Activated CD8-positive, alpha-beta memory T cell treated with anti-CD3 and anti-CD28 coated beads for 36 hours (primary cell): Measurements from ENCODE around the gene BACH2. TPM values are rescaled to one million over a fixed set of nuclear protein-coding genes. Genes with fewer than 3 reads are reported as not detected.

Experiments used
- CTCF ChIA-PET: fragments of 350-600 bp; sonication (Branson Sonifier 250); formaldehyde crosslinking; loops from one replicate; lab custom pipeline; 2021; ENCODE audit warnings: antibody characterized with exemption; lab: Charles Lee
- POLR2A ChIA-PET: fragments of 350-600 bp; sonication (Branson Sonifier 250); formaldehyde crosslinking; loops from one replicate; lab custom pipeline; 2021; ENCODE audit warnings: antibody characterized with exemption; lab: Charles Lee
- total RNA-seq, 2 experiments: library from RNA; stranded (reverse); gene quantifications; one replicate each; pipeline ENCODE4 v1.2.3, GENCODE V29; 2021

The BACH2 gene
- total RNA-seq, 2 experiments from 2014 or later: 52.1 to 55.6 TPM

GRCh38 chr6:90025523-90026061 is 271.1 kb downstream of the BACH2 start:
- ChIA-PET POLR2A (interaction anchor here (1.0 kb wide), 1 partner anchor 53 kb away, joined by 7 read pairs; no protein-coding TSS in a partner anchor), CTCF (interaction anchor here (0.7 to 1.3 kb wide), 2 partner anchors 18 to 20 kb away, joined by 3 to 5 read pairs; no protein-coding TSS in a partner anchor)

GRCh38 chr6:90024633-90025032 is 272.0 kb downstream of the BACH2 start:
- POLR2A ChIA-PET: no interaction called here
- CTCF ChIA-PET: no interaction called here

GRCh38 chr6:90021711-90022110 is 274.9 kb downstream of the BACH2 start:
- POLR2A ChIA-PET: no interaction called here

DNA sequence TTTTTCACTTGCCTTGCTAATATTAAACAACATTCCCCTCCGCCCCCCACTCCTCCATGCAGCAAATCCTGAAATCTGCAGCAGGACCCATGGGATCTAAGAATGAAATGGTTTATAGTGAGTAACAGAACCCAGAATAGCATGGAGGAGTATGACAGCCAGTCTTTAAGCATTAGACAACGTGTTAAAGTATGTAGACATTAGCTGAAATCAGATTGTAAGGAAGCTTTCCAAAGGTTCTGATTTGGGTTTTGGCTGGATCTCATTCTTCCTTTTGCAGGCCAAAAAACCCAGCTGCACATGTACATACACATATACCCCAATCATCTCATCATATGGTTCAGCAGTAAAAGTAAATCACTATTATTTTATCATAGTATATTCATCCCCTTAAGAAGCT is 275.9 kb downstream of the BACH2 start:
- ChIA-PET POLR2A (no interaction called here), CTCF (no interaction called here)

More at GRCh38 chr6:90021711-90022110, 274.9 kb downstream of the BACH2 start:
- CTCF ChIA-PET: interaction anchor here (1.1 kb wide), 1 partner anchor 27 kb away, joined by 3 read pairs; no protein-coding TSS in a partner anchor

DNA sequence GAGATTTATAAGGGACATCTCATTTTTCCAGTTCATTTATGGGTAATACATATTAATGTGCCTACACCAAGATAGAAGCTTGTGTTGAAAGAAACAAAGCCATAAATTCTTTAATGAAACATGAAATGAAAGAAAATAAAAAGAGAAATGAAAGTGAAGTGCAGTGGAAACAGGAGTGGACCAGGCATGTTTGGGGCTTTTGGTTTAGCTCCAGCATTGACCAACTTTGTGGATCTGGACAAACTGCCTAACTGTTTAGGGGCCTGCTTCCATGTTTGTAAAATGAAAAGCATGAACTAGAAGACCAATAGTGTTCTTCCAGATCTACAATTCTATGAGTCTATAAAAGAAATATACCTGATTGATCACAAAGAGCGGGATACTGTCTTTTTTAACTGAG is 277.4 kb downstream of the BACH2 start:
- ChIA-PET CTCF (interaction anchor here (1.1 kb wide), 1 partner anchor 11 kb away, joined by 3 read pairs; no protein-coding TSS in a partner anchor), POLR2A (no interaction called here)

DNA sequence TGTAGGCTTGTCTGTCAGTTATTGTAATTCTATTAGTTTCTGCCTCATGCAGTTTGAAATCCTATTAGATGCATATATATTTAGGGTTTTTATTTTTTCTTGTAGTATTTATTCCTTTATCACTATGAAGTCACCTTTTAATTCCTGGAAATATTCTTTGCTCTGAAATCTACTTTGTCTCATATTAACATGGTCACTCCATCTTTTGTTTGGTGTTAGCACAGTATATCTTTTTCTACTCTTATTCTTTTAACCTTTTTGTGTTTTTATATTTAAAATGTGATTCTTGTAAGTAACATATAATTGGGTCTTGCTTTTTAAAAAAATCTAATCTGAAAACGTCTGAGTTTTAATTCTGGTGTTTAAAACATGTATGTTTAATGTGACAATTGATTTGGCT is 280.8 kb downstream of the BACH2 start:
- POLR2A ChIA-PET: no interaction called here
- CTCF ChIA-PET: no interaction called here

DNA sequence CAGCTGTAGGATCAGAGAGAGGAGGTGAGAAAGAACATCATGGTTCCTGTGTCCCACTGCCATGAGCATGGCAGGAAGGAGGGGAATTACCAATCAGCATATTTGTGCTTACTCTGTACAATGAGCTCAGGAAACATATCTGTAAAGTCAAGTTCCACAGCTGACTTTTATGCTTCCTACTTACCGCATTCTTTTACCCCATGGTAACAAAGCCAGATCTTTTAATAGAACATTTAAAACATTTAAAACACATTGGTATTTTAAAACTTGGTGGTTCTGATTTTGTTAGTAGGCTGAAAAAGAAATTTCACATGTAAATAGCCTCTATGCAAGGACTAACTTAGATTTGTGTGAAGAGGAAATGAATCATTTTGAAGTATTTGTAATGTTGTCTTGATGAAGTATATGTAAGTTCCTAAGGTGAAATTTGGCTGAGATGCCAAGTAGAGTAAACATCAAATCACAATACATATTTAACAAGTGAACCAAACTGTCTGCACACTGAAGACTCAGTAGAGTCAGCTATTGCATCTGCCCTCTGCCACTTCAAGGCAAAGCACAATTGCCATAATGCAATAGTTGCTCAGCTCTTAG is 287.6 kb downstream of the BACH2 start:
- POLR2A ChIA-PET: interaction anchor here (0.6 to 1.1 kb wide), 2 partner anchors 70 to 73 kb away, joined by 3 read pairs; no protein-coding TSS in a partner anchor
- CTCF ChIA-PET: interaction anchor here (1.1 to 1.7 kb wide), 5 partner anchors 10 to 415 kb away, joined by 3 to 4 read pairs (median 3); no protein-coding TSS in a partner anchor

DNA sequence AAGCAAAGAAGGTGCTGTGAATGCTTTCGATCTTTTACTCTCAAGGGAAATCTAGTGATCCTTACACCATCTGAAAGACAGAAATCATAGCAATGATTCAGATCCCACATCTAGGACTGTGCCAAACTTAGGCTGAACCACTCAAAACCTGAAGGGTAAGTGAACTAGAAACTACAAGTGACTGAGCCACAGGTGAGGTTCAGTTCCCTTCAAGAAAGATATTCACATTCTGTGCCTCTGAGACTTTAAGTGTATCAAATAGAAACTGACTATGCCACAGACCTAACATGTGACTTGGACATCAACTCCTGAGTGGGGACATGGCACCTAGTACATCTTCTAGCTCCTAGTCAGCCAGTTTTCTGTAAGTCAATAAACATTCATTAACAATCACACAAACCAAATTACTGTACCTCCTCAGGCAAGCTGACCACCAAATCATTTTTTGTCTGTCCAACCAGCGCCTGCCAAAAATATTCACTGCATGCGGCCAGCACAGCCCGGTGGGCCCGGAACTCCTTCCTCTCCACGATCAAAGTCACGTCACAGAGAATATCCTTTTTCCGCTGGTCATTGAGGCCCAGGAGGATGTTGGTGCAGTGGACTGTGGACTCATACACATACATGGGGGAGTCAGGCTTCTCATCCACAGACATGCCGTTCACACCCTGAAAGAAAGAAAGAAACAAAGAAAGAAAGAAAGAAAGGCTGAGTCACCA is 288.3 kb downstream of the BACH2 start:
- CTCF ChIA-PET: interaction anchor here (1.0 to 1.7 kb wide), 7 partner anchors 11 to 416 kb away, joined by 3 to 4 read pairs (median 3); no protein-coding TSS in a partner anchor
- POLR2A ChIA-PET: interaction anchor here (1.1 kb wide), 1 partner anchor 74 kb away, joined by 3 read pairs; no protein-coding TSS in a partner anchor

DNA sequence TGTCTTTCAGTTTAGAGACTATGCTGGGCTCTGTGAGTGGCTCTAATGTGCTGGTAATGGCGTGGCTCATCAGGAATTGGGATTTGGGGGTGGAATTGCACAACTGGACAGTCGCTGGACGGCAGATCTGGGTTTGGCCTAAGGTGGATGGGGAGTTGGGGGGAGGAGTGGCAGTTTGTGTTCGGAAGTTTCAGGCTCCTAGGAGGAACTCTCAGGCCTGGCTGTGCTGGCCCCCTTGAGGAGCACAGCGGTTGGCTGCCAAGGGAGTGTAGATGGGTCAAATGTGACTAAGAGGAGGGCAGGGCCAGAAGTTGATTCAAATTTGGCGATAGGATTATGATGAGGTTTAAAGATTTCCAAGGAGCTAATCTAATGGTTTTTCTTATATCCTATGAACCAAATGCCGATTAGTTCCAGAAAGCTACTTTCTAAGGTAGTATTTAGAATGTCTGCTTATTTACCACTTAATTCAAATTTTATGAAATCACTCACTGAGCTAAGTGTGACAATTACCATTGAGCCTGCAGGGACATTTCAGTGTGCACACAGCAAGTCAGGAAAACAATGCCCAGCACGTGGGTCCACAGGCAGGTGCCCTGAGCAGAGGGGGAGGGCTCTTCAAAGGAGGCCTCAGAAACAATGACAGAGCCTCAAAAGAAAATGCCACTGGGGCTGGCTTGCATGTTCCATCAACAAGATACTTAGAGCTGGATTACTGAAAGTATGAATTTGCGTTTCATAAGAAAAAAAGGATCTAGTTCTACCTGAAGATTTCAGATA is 291.4 kb downstream of the BACH2 start:
- ChIA-PET POLR2A (no interaction called here), CTCF (no interaction called here)

- POLR2A ChIA-PET: no interaction called here
- CTCF ChIA-PET: no interaction called here
Measured at GRCh38 chr6:90004511-90004910, 292.1 kb downstream of the BACH2 start.

GRCh38 chr6:90003941-90004340 is 292.7 kb downstream of the BACH2 start:
- CTCF ChIA-PET: interaction anchor here (0.6 kb wide), 1 partner anchor 14 kb away, joined by 3 read pairs; no protein-coding TSS in a partner anchor

GRCh38 chr6:90003069-90003795 is 293.4 kb downstream of the BACH2 start:
- POLR2A ChIA-PET: no interaction called here
- CTCF ChIA-PET: interaction anchor here (0.6 kb wide), 1 partner anchor 13 kb away, joined by 3 read pairs; no protein-coding TSS in a partner anchor

More at GRCh38 chr6:90003941-90004340, 292.7 kb downstream of the BACH2 start:
- POLR2A ChIA-PET: no interaction called here

DNA sequence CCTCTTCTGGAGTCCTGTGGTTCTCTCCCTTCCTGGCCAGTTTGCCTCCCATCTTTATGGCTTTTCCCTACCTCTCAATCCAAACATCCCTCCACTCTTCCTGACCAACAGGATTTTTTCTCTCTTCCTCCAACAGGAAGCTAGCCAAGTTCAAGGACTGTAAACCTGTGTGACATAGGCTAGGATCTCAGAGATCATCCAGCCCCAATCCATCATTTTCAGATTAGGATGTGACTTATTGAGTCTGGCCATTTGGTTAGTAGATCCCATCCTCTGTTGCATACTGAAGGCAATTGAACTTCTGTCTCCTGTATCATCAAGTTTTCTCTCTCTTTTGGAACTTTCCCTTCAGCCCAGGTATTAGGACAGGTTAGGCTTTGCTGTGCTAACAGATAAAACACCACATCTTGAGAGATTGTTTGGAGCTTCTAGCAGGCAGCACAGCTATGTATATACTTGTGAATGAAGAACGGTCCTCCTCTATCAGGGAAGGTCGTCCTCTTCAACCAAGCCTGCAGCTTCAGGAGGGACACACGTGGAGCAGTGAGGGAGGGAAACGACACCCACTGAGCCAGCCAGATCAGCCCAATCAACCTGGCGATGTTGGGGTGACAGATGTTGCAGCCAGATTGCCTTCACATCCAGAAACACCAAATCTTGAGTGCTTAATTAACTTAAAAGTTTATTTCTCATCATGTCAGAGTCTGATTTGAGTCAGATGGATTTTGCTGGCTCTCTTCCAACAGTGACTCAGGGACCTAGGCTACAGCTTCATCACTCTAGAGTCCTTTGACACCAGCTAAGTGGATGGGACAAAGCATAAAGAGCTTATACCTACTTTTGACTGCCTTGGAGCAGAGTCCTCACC is 295.5 kb downstream of the BACH2 start:
- CTCF ChIA-PET: interaction anchor here (1.2 kb wide), 1 partner anchor 48 kb away, joined by 3 read pairs; no protein-coding TSS in a partner anchor
- POLR2A ChIA-PET: interaction anchor here (0.7 to 1.1 kb wide), 4 partner anchors 15 to 46 kb away, joined by 3 read pairs; no protein-coding TSS in a partner anchor

GRCh38 chr6:89999945-90000825 is 296.5 kb downstream of the BACH2 start:
- POLR2A ChIA-PET: interaction anchor here (0.7 to 0.9 kb wide), 4 partner anchors 14 to 46 kb away, joined by 3 read pairs; no protein-coding TSS in a partner anchor
- CTCF ChIA-PET: interaction anchor here (1.2 kb wide), 1 partner anchor 47 kb away, joined by 3 read pairs; no protein-coding TSS in a partner anchor

- POLR2A ChIA-PET: interaction anchor here (0.7 kb wide), 1 partner anchor 32 kb away, joined by 3 read pairs; no protein-coding TSS in a partner anchor
- CTCF ChIA-PET: no interaction called here
Measured at GRCh38 chr6:89999154-89999553, 297.5 kb downstream of the BACH2 start.
